Left lung (tissue), 10 donors: ENCODE measurements around the gene DCBLD2. TPM values are rescaled to one million over a fixed set of nuclear protein-coding genes. Genes with fewer than 3 reads are reported as not detected.
"Not testable (repeated sequence)": the region's sequence is repeated elsewhere in the genome, so short reads cannot be mapped to it uniquely, and the experiment has no call there.

Source experiments
- ATAC-seq: fragments of 200-7000 bp; cut with Tn5 transposase; one replicate; pipeline ENCODE4 v1.9.1; 2020; ENCODE audit warnings: moderate library complexity
- DNase-seq, 4 donors: peaks; one replicate each; pipeline ENCODE4 v3.0.0-alpha.2; 2013 to 2020
- H3K27ac ChIP-seq, 2 donors: fragments of 200-600 bp; sonication (generic) in 1 of 2; one replicate each; pipeline versions ENCODE4 v1.5.0 to v1.8.0; 2020 to 2021
- H3K27me3 ChIP-seq, 2 donors: fragments of 200-600 bp; sonication (generic) in 1 of 2; one replicate each; pipeline versions ENCODE4 v1.5.0 to v1.8.0; 2020 to 2021
- H3K36me3 ChIP-seq, 2 donors: fragments of 200-600 bp; sonication (generic) in 1 of 2; one replicate each; pipeline versions ENCODE4 v1.5.0 to v1.8.0; 2020 to 2021
- H3K4me1 ChIP-seq, 2 donors: fragments of 200-600 bp; one replicate each; pipeline ENCODE4 v1.8.0; 2021
- H3K4me3 ChIP-seq, 2 donors: fragments of 200-600 bp; sonication (generic) in 1 of 2; one replicate each; pipeline versions ENCODE4 v1.5.0 to v1.8.0; 2020 to 2021; ENCODE audit warnings: mild to moderate bottlenecking in 1 of 2
- H3K9me3 ChIP-seq, 2 donors: fragments of 200-600 bp; sonication (generic) in 1 of 2; one replicate each; pipeline versions ENCODE4 v1.5.0 to v1.8.0; 2020 to 2021
- CTCF ChIP-seq, 2 donors: fragments of 200-600 bp; sonication (generic) in 1 of 2; IDR thresholded peaks; one replicate each; pipeline versions ENCODE4 v1.5.0 to v1.8.0; 2021; ENCODE audit warnings: antibody characterized with exemption in 2 of 2
- intact Hi-C, 2 donors: fragments of 100-400 bp; cut with DNase I; formaldehyde crosslinking; loops; one replicate each; pipeline versions ENCODE4 v1.11.2 to v1.14.2; 2022
- polyA plus RNA-seq, 6 donors: library from polyadenylated mRNA; unstranded; fragments of 120-200 nt; gene quantifications; one replicate each; pipeline ENCODE4 v1.2.1, GENCODE V29; 2013; ENCODE audit not compliant: insufficient read length in 6 of 6
- total RNA-seq, 2 donors: library from RNA; stranded (reverse); fragmentation: NEBNext Ultra II Directional; extraction: Animal tissue kit (Norgen Biotek cat#: 25700); gene quantifications; one replicate each; pipeline ENCODE4 v1.2.1, GENCODE V29; 2021
- donor health status: DM: no; HTN: yes; CAD: no.
- donor health status: DM: no; HTN: no; CAD: no.

Gene DCBLD2
- total and polyA plus RNA-seq, 8 donors, result 44.8 to 92.4 (median 69.3) TPM

GRCh38 chr3:98877132-98877531 lies 24.4 kb downstream of the DCBLD2 start:
- Histone ChIP-seq H3K36me3 (peaks cover 0 to 6% of the 10 kb centered on the region in 2 donors), H3K4me3 (no peak overlapping the region), H3K27me3 (no peaks in the 10 kb centered on the region), H3K27ac (no peak overlapping the region), H3K9me3 (no peaks in the 10 kb centered on the region), H3K4me1 (no peaks in the 10 kb centered on the region)
- no peak for ATAC-seq
- DNase-seq, result no peak
- no peak for TF ChIP-seq CTCF (IDR thresholded peaks at IDR 0.05)
- intact Hi-C loops, result no loop called here

GRCh38 chr3:98875535-98875934 lies 26.0 kb downstream of the DCBLD2 start:
- no peak for TF ChIP-seq CTCF (IDR thresholded peaks at IDR 0.05)
- Histone ChIP-seq H3K27ac (no peak overlapping the region), H3K9me3 (no peaks in the 10 kb centered on the region), H3K36me3 (peaks cover 0 to under 1% of the 10 kb centered on the region in 2 donors), H3K4me3 (no peak overlapping the region), H3K4me1 (no peaks in the 10 kb centered on the region), H3K27me3 (no peaks in the 10 kb centered on the region)
- DNase-seq, result no peak
- intact Hi-C loops, result no loop called here
- ATAC-seq, result no peak

- H3K36me3 ChIP-seq, result no peaks in the 10 kb centered on the region
- DNase-seq (no peak), ATAC-seq (no peak)
- H3K9me3 ChIP-seq, result no peaks in the 10 kb centered on the region
- H3K4me1 ChIP-seq, result no peaks in the 10 kb centered on the region
- intact Hi-C loops, result no loop called here
- no peak overlapping the region for H3K4me3 ChIP-seq
- H3K27me3 ChIP-seq, result no peaks in the 10 kb centered on the region
- no peak overlapping the region for H3K27ac ChIP-seq
- TF ChIP-seq CTCF (IDR thresholded peaks at IDR 0.05), result no peak
These were observed 26.8 kb downstream of the DCBLD2 start for GRCh38 chr3:98874602-98875249.

GRCh38 chr3:98869391-98869790 lies 32.1 kb downstream of the DCBLD2 start:
- DNase-seq (no peak), ATAC-seq (no peak)
- intact Hi-C loops, result no loop called here
- H3K9me3 ChIP-seq, result peaks cover 0 to 6% of the 10 kb centered on the region in 2 donors
- no peaks in the 10 kb centered on the region for H3K36me3 ChIP-seq
- no peaks in the 10 kb centered on the region for H3K4me1 ChIP-seq
- no peaks in the 10 kb centered on the region for H3K27me3 ChIP-seq
- no peak for TF ChIP-seq CTCF (IDR thresholded peaks at IDR 0.05)
- no peak overlapping the region for H3K4me3 ChIP-seq
- H3K27ac ChIP-seq, result no peak overlapping the region

- ATAC-seq, H3K4me3 ChIP-seq, H3K27me3 ChIP-seq, H3K27ac ChIP-seq, intact Hi-C loops, H3K36me3 ChIP-seq, H3K4me1 ChIP-seq: not testable (repeated sequence)
- DNase-seq, result peak in 1 of 4 donors; percentile 56
- H3K9me3 ChIP-seq, result peaks cover 0 to 28% of the 10 kb centered on the region in 2 donors
These were observed 43.5 kb downstream of the DCBLD2 start for GRCh38 chr3:98857971-98858370.

GRCh38 chr3:98857258-98857657 lies 44.2 kb downstream of the DCBLD2 start:
- H3K27ac ChIP-seq, ATAC-seq, intact Hi-C loops, H3K36me3 ChIP-seq, DNase-seq, H3K27me3 ChIP-seq, H3K4me3 ChIP-seq, H3K4me1 ChIP-seq: not testable (repeated sequence)
- H3K9me3 ChIP-seq, result peaks cover 0 to 28% of the 10 kb centered on the region in 2 donors
